Esophagus squamous epithelium (tissue), 5 donors: ENCODE results near the gene PVALEF. TPM values are rescaled to one million over a fixed set of nuclear protein-coding genes. Genes with fewer than 3 reads are reported as not detected.
A peak's percentile ranks its signal among the peaks of the same experiment; 100 is the strongest.
"Not testable (repeated sequence)": the region's sequence is repeated elsewhere in the genome, so short reads cannot be mapped to it uniquely, and the experiment has no call there.

Experiments used
- DNase-seq: peaks from one replicate; lab custom pipeline; 2025; lab: John Stamatoyannopoulos, UW
- H3K27ac ChIP-seq, 4 donors: fragments of 200-600 bp; sonication (generic); one replicate each; pipeline ENCODE4 v1.5.1; 2016 to 2019; ENCODE audit warnings: mild to moderate bottlenecking in 1 of 4
- H3K27me3 ChIP-seq, 4 donors: fragments of 200-600 bp; sonication (generic); 1 replicate in 3 of 4; 2 replicates in 1 of 4; pipeline versions ENCODE4 v1.5.1 to v1.6.0; 2017 to 2021; ENCODE audit warnings: antibody characterized with exemption in 1 of 4
- H3K36me3 ChIP-seq, 3 donors: fragments of 200-600 bp; sonication (generic); one replicate each; pipeline ENCODE4 v1.5.1; 2016 to 2019
- H3K4me1 ChIP-seq, 3 donors: fragments of 200-600 bp; sonication (generic); one replicate each; pipeline ENCODE4 v1.5.1; 2017 to 2019
- H3K4me3 ChIP-seq, 4 donors: fragments of 200-600 bp; sonication (generic); 1 replicate in 3 of 4; 2 replicates in 1 of 4; pipeline ENCODE4 v1.5.1; 2016 to 2019; ENCODE audit warnings: mild to moderate bottlenecking in 2 of 4, moderate library complexity in 1 of 4
- H3K9me3 ChIP-seq, 3 donors: fragments of 200-600 bp; sonication (generic); one replicate each; pipeline ENCODE4 v1.5.1; 2016 to 2019
- CTCF ChIP-seq, 6 experiments: fragments of 450-650 bp in 4 of 6; fragments of 200-600 bp in 2 of 6; sonication (generic) in 2 of 6; IDR thresholded peaks; one replicate each; pipeline ENCODE4 v1.5.1; 2016 to 2019; ENCODE audit warnings: antibody characterized with exemption in 6 of 6, mild to moderate bottlenecking in 4 of 6, moderate library complexity in 4 of 6
- POLR2A ChIP-seq, 4 donors: fragments of 450-650 bp; IDR thresholded peaks; one replicate each; pipeline ENCODE4 v1.6.1; 2017; ENCODE audit warnings: antibody characterized with exemption in 4 of 4, mild to moderate bottlenecking in 4 of 4, moderate library complexity in 3 of 4
- WGBS, 2 donors: methylation state at CpG; one replicate each; pipeline ENCODE4 v1.1.5; 2018; 5-methylcytosine and 5-hydroxymethylcytosine counted together
- intact Hi-C: fragments of 100-400 bp; cut with DNase I; formaldehyde crosslinking; loops from one replicate; pipeline ENCODE4 v1.15.0; 2022
- total RNA-seq, 4 donors: library from RNA; depleted of rRNA; stranded (reverse); fragments of >200 nt; gene quantifications; one replicate each; pipeline ENCODE4 v1.1.0, GENCODE V29; 2016
- donor health status: DM: yes; HTN: yes; CAD: no.

The PVALEF gene
- total RNA-seq, 4 donors from 2014 or later, result not detected

- WGBS, 2 donors, result 62 to 63% methylated on average over 5 to 11 of the region's 14 CpGs
- no peak overlapping the region for H3K4me3 ChIP-seq
- no peak for DNase-seq
- H3K27me3 ChIP-seq, result peaks cover 0 to 40% (median 0%) of the 10 kb centered on the region in 4 donors
- no peaks in the 10 kb centered on the region for H3K9me3 ChIP-seq
- TF ChIP-seq CTCF (IDR thresholded peaks at IDR 0.05), result no peak
- TF ChIP-seq POLR2A (IDR thresholded peaks at IDR 0.05), result no peak
- no peak overlapping the region for H3K27ac ChIP-seq
- H3K36me3 ChIP-seq, result no peaks in the 10 kb centered on the region
- H3K4me1 ChIP-seq, result no peaks in the 10 kb centered on the region
- intact Hi-C loops, result no loop called here
Measured at GRCh38 chr17:81148986-81149533, 16.2 kb upstream of the PVALEF start.

- intact Hi-C loops, result no loop called here
- DNase-seq, result no peak
- no peak for TF ChIP-seq CTCF (IDR thresholded peaks at IDR 0.05)
- TF ChIP-seq POLR2A (IDR thresholded peaks at IDR 0.05), result no peak
- Histone ChIP-seq H3K27me3 (peaks cover 0 to 38% (median 0%) of the 10 kb centered on the region in 4 donors), H3K4me1 (no peaks in the 10 kb centered on the region), H3K9me3 (no peaks in the 10 kb centered on the region), H3K4me3 (no peak overlapping the region), H3K27ac (peak overlapping the region in 1 of 4 donors; percentile 46), H3K36me3 (no peaks in the 10 kb centered on the region)
- 63 to 100% methylated on average over 1 to 4 of the region's 14 CpGs for WGBS, 2 donors
Measured at GRCh38 chr17:81150377-81151077, 14.8 kb upstream of the PVALEF start.

- Histone ChIP-seq H3K27ac (peak overlapping the region in 1 of 4 donors; percentile 46), H3K27me3 (peaks cover 0 to 38% (median 0%) of the 10 kb centered on the region in 4 donors), H3K4me3 (no peak overlapping the region), H3K9me3 (no peaks in the 10 kb centered on the region), H3K4me1 (no peaks in the 10 kb centered on the region), H3K36me3 (no peaks in the 10 kb centered on the region)
- TF ChIP-seq POLR2A (IDR thresholded peaks at IDR 0.05), result no peak
- no peak for TF ChIP-seq CTCF (IDR thresholded peaks at IDR 0.05)
- WGBS, 2 donors, result 58% methylated on average over 9 of the region's 13 CpGs; no CpG with 5 or more reads in 1 of the 2 donors
- DNase-seq, result no peak
- intact Hi-C loops, result no loop called here
Measured at GRCh38 chr17:81151278-81151677, 14.0 kb upstream of the PVALEF start.

GRCh38 chr17:81152288-81152828 lies 12.9 kb upstream of the PVALEF start:
- intact Hi-C loops, result no loop called here
- peaks cover 0 to 38% (median 0%) of the 10 kb centered on the region in 4 donors for H3K27me3 ChIP-seq
- H3K9me3 ChIP-seq, result no peaks in the 10 kb centered on the region
- no peak overlapping the region for H3K27ac ChIP-seq
- 67 to 74% methylated on average over 5 to 8 of the region's 8 CpGs for WGBS, 2 donors
- no peaks in the 10 kb centered on the region for H3K4me1 ChIP-seq
- DNase-seq, result no peak
- no peak for TF ChIP-seq CTCF (IDR thresholded peaks at IDR 0.05)
- no peak for TF ChIP-seq POLR2A (IDR thresholded peaks at IDR 0.05)
- H3K4me3 ChIP-seq, result no peak overlapping the region
- no peaks in the 10 kb centered on the region for H3K36me3 ChIP-seq

GRCh38 chr17:81153340-81153803 lies 11.9 kb upstream of the PVALEF start:
- 49 to 79% methylated on average over 14 to 17 of the region's 17 CpGs for WGBS, 2 donors
- H3K4me1 ChIP-seq, result no peaks in the 10 kb centered on the region
- H3K36me3 ChIP-seq, result no peaks in the 10 kb centered on the region
- H3K27me3 ChIP-seq, result peaks cover 0 to 38% (median 0%) of the 10 kb centered on the region in 4 donors
- TF ChIP-seq CTCF (IDR thresholded peaks at IDR 0.05), result no peak
- TF ChIP-seq POLR2A (IDR thresholded peaks at IDR 0.05), result no peak
- no peak overlapping the region for H3K4me3 ChIP-seq
- no peaks in the 10 kb centered on the region for H3K9me3 ChIP-seq
- no peak overlapping the region for H3K27ac ChIP-seq
- no peak for DNase-seq
- intact Hi-C loops, result no loop called here

- H3K36me3 ChIP-seq, H3K9me3 ChIP-seq, intact Hi-C loops, H3K4me3 ChIP-seq, DNase-seq, H3K4me1 ChIP-seq, H3K27ac ChIP-seq: not testable (repeated sequence)
- H3K27me3 ChIP-seq, result peaks cover 0 to 41% (median 0%) of the 10 kb centered on the region in 4 donors
- 83 to 87% methylated on average over 9 of the region's 9 CpGs for WGBS, 2 donors
Measured at GRCh38 chr17:81154016-81154415, 11.3 kb upstream of the PVALEF start.
